K562 (cell line): ENCODE measurements around the gene ALG12. TPM values are rescaled to one million over a fixed set of nuclear protein-coding genes. Genes with fewer than 3 reads are reported as not detected.

ENCODE experiments used
- ATAC-seq: fragments of 200-7000 bp; cut with Tn5 transposase; 3 replicates; pipeline ENCODE4 v1.9.1; 2020; ENCODE audit warnings: moderate library complexity
- BruUV-seq: library from RNA; stranded (reverse); fragments of 400-500 nt; replicated peaks from 2 replicates; lab custom pipeline; 2021; lab: Mats Ljungman, UMichigan
- CTCF ChIA-PET: fragments of 300-600 bp; formaldehyde crosslinking; extraction: SDS; loops from one replicate; lab custom pipeline; 2021; ENCODE audit warnings: low intra/inter-chr PET ratio; lab: Yijun Ruan, JAX
- POLR2A ChIA-PET: fragments of 300-600, 350-650 bp; sonication (Branson Sonifier 250); formaldehyde crosslinking; extraction: SDS; loops from one replicate; lab custom pipeline; 2021; ENCODE audit warnings: antibody characterized with exemption, inconsistent platforms; lab: Yijun Ruan, JAX
- DNase-seq, 4 experiments: peaks; one replicate each; pipeline versions ENCODE4 v3.0.0 to v3.0.0-alpha.2; 2011 to 2018; ENCODE audit warnings: low spot score in 3 of 4, mixed read lengths in 3 of 4; ENCODE audit errors: extremely low read depth in 1 of 4
- FAIRE-seq: peaks from 2 replicates; lab custom pipeline; 2011; peaks lifted over from hg19 to GRCh38; lab: Jason Lieb, UNC
- H2AFZ ChIP-seq: 2 replicates; pipeline ENCODE4 v1.6.0; 2011; ENCODE audit warnings: low read depth, low read length, control low read depth, inconsistent platforms
- H3K27ac ChIP-seq: fragments of 200-600 bp; 3 replicates; pipeline ENCODE4 v1.8.0; 2011; ENCODE audit warnings: low read depth, mild to moderate bottlenecking, control low read depth, inconsistent platforms, low read length, moderate library complexity, mixed read lengths; ENCODE audit errors: extremely low read depth
- H3K27me3 ChIP-seq, 2 experiments: fragments of 300-600 bp in 1 of 2; 2 replicates in 1 of 2; 3 replicates in 1 of 2; pipeline versions ENCODE4 v1.6.0 to v1.8.0; 2011; ENCODE audit warnings: inconsistent platforms in 2 of 2, low read length in 2 of 2, mild to moderate bottlenecking in 1 of 2, mixed read lengths in 1 of 2, moderate library complexity in 1 of 2; ENCODE audit not compliant: control insufficient read depth in 2 of 2, insufficient read depth in 2 of 2
- H3K36me3 ChIP-seq: fragments of 300-600 bp; 3 replicates; pipeline ENCODE4 v1.8.0; 2011; ENCODE audit warnings: mild to moderate bottlenecking, low read length, inconsistent platforms; ENCODE audit not compliant: control insufficient read depth, insufficient read depth
- H3K4me1 ChIP-seq, 2 experiments: fragments of 200-600 bp in 1 of 2; replicated peaks in 1 of 2; 2 replicates in 1 of 2; 3 replicates in 1 of 2; pipeline versions ENCODE4 v1.5.1 to v1.8.0; 2011; ENCODE audit warnings: inconsistent platforms in 2 of 2, low read length in 2 of 2, mild to moderate bottlenecking in 1 of 2, mixed read lengths in 1 of 2, moderate library complexity in 1 of 2; ENCODE audit not compliant: control insufficient read depth in 2 of 2, insufficient read depth in 2 of 2
- H3K4me2 ChIP-seq: 2 replicates; pipeline ENCODE4 v1.6.1; 2011; ENCODE audit warnings: low read length, control low read depth, inconsistent platforms, mixed read lengths; ENCODE audit not compliant: insufficient read depth
- H3K4me3 ChIP-seq: fragments of 200-600 bp; sonication (generic), shearing (Covaris generic); 2 replicates; pipeline ENCODE4 v1.5.1; 2016; ENCODE audit warnings: control low read depth, inconsistent platforms
- H3K79me2 ChIP-seq: fragments of 200-600 bp; 3 replicates; pipeline ENCODE4 v1.8.0; 2011; ENCODE audit warnings: low read length, inconsistent platforms; ENCODE audit not compliant: control insufficient read depth, insufficient read depth
- H3K9ac ChIP-seq, 2 experiments: 2 replicates each; pipeline versions ENCODE4 v1.6.0 to v1.6.1; 2011; ENCODE audit warnings: low read depth in 2 of 2, low read length in 2 of 2, control low read depth in 1 of 2, inconsistent platforms in 1 of 2, mild to moderate bottlenecking in 1 of 2, mixed read lengths in 1 of 2; ENCODE audit not compliant: insufficient read depth in 1 of 2
- H3K9me1 ChIP-seq: one replicate; pipeline ENCODE4 v1.6.0; 2011; ENCODE audit warnings: inconsistent platforms, mild to moderate bottlenecking, low read length, moderate library complexity; ENCODE audit not compliant: control insufficient read depth, insufficient read depth
- H3K9me3 ChIP-seq: replicated peaks from 2 replicates; pipeline ENCODE4 v1.5.1; 2011; ENCODE audit warnings: low read depth, low read length, inconsistent platforms; ENCODE audit not compliant: control insufficient read depth, insufficient read depth
- H4K20me1 ChIP-seq: replicated peaks from 2 replicates; pipeline ENCODE4 v1.6.1; 2011; ENCODE audit warnings: low read length, inconsistent platforms, mixed read lengths; ENCODE audit not compliant: control insufficient read depth, insufficient read depth
- BMI1 ChIP-seq: fragments of 150-350 bp; IDR thresholded peaks from 2 replicates; pipeline ENCODE4 v1.6.1; 2014; ENCODE audit warnings: low read length
- HES1 ChIP-seq: fragments of 450-650 bp; IDR thresholded peaks from 2 replicates; pipeline ENCODE4 v1.6.1; 2016; ENCODE audit warnings: low read depth, mild to moderate bottlenecking, moderate library complexity
- ILF3 ChIP-seq: fragments of 450-650 bp; IDR thresholded peaks from 2 replicates; pipeline ENCODE4 v1.6.1; 2018; ENCODE audit warnings: antibody characterized with exemption, mild to moderate bottlenecking, moderate library complexity, borderline replicate concordance
- MAFK ChIP-seq: IDR thresholded peaks from 2 replicates; pipeline ENCODE4 v1.6.1; 2011; ENCODE audit warnings: low read length, improper control_type of control experiment
- MTA3 ChIP-seq: fragments of 450-650 bp; formaldehyde crosslinking; IDR thresholded peaks from 2 replicates; pipeline ENCODE4 v1.6.1; 2017; ENCODE audit warnings: mild to moderate bottlenecking, borderline replicate concordance
- ZNF274 ChIP-seq: IDR thresholded peaks from 2 replicates; pipeline ENCODE4 v1.6.1; 2011; ENCODE audit warnings: low read depth, mild to moderate bottlenecking, low read length, moderate library complexity, borderline replicate concordance
- ZNF655 ChIP-seq: fragments of 250-450 bp; sonication (Bioruptor Pico); IDR thresholded peaks from 2 replicates; pipeline ENCODE4 v1.5.0; 2021
- ZNF740 ChIP-seq, 3 experiments: fragments of 200-800 bp in 1 of 3; sonication (Bioruptor generic) in 1 of 3; sonication (generic) in 1 of 3; formaldehyde crosslinking in 1 of 3; IDR thresholded peaks; 2 replicates each; pipeline versions ENCODE4 v1.6.1 to v1.8.0; 2016 to 2022; ENCODE audit warnings: mild to moderate bottlenecking in 2 of 3, missing compliant biosample characterization in 2 of 3, missing genetic modification characterization in 2 of 3, missing genetic modification reagents in 1 of 3
- ZZZ3 ChIP-seq: fragments of 450-650 bp; IDR thresholded peaks from 2 replicates; pipeline ENCODE4 v1.6.1; 2016; ENCODE audit warnings: antibody characterized with exemption, mild to moderate bottlenecking, moderate library complexity
- WGBS: fragments of 100-300 bp; shearing (Covaris generic); methylation state at CpG from one replicate; pipeline ENCODE4 v1.1.6; 2016; ENCODE audit warnings: low coverage, mixed read lengths; ENCODE audit not compliant: insufficient coverage; ENCODE audit errors: missing lambda C conversion rate; 5-methylcytosine and 5-hydroxymethylcytosine counted together
- in situ Hi-C: fragments of 300-500 bp; cut with MboI; formaldehyde crosslinking; loops from 4 replicates; pipeline ENCODE4 v1.15.0; 2018; ENCODE audit warnings: inconsistent platforms, mixed read lengths
- intact Hi-C: fragments of 100-400 bp; cut with micrococcal nuclease; formaldehyde crosslinking; loops from 2 replicates; pipeline ENCODE4 v1.14.2; 2022
- polyA plus RNA-seq, 8 experiments: library from polyadenylated mRNA; depleted of rRNA in 4 of 8; stranded (reverse) in 5 of 8; unstranded in 3 of 8; fragments of >200 nt; fragmentation: Nextera tagmentation in 2 of 8; fragmentation: Illumina TruSeq in 1 of 8; extraction: Ambion mirVana in 2 of 8; extraction: Trizol in 1 of 8; gene quantifications; 2 replicates each; pipeline versions ENCODE4 v1.2.1 to v1.2.3, GENCODE V29; 2011 to 2014; ENCODE audit warnings: inconsistent platforms in 1 of 8, missing spikeins in 1 of 8
- total RNA-seq, 7 experiments: library from RNA; depleted of rRNA in 6 of 7; stranded (reverse); fragments of >200 nt in 6 of 7; fragmentation: Illumina TruSeq in 2 of 7; extraction: Trizol in 2 of 7; gene quantifications; 2 replicates each; pipeline versions ENCODE4 v1.2.1 to v1.2.3, GENCODE V29; 2011 to 2021; ENCODE audit warnings: low replicate concordance in 1 of 7

ALG12 gene
- total and polyA plus RNA-seq, 9 of the 15 experiments (the other 6 are each of a cell fraction or from before 2014, with no cell fraction given) = 0.20 to 8.5 (median 3.4) TPM

- Histone ChIP-seq H3K27ac (no peak overlapping the region), H3K9ac (no peak overlapping the region), H3K79me2 (peaks cover 26% of the 10 kb centered on the region), H3K36me3 (peaks cover 56% of the 10 kb centered on the region; the same call in 2 of the 3 replicates), H3K9me3 (peaks cover 7% of the 10 kb centered on the region), H3K9me1 (no peaks in the 10 kb centered on the region), H3K27me3 (no peaks in the 10 kb centered on the region), H3K4me3 (no peak overlapping the region), H3K4me2 (no peak overlapping the region), H4K20me1 (no peaks in the 10 kb centered on the region), H3K4me1 (peaks cover 0 to 4% of the 10 kb centered on the region in 2 experiments; a peak in 1 of 5 replicates), H2AFZ (no peak overlapping the region)
- DNase-seq = no peak
- POLR2A ChIA-PET = interaction anchor here (0.6 kb wide), 1 partner anchor 58 kb away, joined by 3 read pairs; no protein-coding TSS in a partner anchor
- in situ Hi-C loops (no loop called here), intact Hi-C loops (no loop called here)
- no peak for ATAC-seq
- no TSS peak for BruUV-seq
- FAIRE-seq = no peak
- no peak for TF ChIP-seq ZNF740 (CRISPR knock-in tag; IDR thresholded peaks at IDR 0.05)
- TF ChIP-seq ZNF740 (tag; IDR thresholded peaks at IDR 0.05) = no peak
- no peak for TF ChIP-seq ZZZ3
- TF ChIP-seq ILF3 = no peak
- no peak for TF ChIP-seq BMI1
- TF ChIP-seq HES1 = no peak
- no peak for TF ChIP-seq ZNF655 (CRISPR knock-in tag)
- TF ChIP-seq MAFK = no peak
- no peak for TF ChIP-seq ZNF274
- no peak for TF ChIP-seq MTA3
- WGBS = 97% methylated on average over 10 of the region's 31 CpGs
- CTCF ChIA-PET = no interaction called here
Observed at GRCh38 chr22:49884503-49885260, 33.6 kb downstream of the ALG12 start.
